ENCODE measurements around the gene C1orf74. TPM values are rescaled to one million over a fixed set of nuclear protein-coding genes. Genes with fewer than 3 reads are reported as not detected.

C1orf74 gene
- total RNA-seq, 1 donor from 2014 or later = 1.6 TPM

DNA sequence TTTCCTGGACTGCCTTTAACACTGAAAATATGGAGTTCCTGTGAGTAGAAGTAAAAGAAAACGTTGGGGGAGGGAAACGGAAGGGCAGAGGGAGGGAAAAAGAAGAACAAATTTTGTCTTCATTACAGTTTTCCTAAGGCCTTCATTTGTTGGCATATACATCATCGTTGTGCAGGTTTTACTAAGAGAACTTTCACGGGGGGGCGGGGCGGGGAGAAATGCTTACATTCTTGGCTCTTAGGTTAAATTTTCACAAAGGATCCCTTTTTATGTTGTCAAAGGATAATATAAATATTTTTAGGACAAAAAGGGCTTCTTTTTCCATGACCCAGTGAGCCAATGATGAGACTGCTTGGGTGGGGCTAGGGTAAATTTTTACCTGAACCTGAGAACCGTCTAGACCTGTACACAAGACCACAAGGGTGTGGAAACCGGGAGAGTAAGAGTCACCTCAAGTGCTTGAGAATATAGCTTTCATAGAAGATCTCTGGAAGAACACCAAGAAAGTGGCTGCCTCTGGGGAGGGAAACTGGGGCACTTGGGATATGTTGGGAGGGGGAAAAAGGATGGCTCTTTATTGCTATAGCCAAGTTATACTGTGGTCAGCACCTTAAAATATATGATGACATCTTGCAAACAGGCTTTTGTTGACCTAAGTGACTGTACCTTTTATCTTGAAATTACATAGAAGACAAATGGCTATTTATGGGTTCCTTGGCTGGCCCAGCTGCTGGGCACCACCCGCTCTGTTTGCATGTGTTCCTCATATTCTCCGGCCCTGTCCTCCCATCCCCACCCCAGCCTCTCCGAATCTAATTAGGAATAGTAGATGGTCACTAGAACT is 41.5 kb upstream of the C1orf74 start:
- H3K27me3 ChIP-seq (ENCODE audit: low read depth) = no peaks in the 10 kb centered on the region
- TF ChIP-seq, protein P1, sequence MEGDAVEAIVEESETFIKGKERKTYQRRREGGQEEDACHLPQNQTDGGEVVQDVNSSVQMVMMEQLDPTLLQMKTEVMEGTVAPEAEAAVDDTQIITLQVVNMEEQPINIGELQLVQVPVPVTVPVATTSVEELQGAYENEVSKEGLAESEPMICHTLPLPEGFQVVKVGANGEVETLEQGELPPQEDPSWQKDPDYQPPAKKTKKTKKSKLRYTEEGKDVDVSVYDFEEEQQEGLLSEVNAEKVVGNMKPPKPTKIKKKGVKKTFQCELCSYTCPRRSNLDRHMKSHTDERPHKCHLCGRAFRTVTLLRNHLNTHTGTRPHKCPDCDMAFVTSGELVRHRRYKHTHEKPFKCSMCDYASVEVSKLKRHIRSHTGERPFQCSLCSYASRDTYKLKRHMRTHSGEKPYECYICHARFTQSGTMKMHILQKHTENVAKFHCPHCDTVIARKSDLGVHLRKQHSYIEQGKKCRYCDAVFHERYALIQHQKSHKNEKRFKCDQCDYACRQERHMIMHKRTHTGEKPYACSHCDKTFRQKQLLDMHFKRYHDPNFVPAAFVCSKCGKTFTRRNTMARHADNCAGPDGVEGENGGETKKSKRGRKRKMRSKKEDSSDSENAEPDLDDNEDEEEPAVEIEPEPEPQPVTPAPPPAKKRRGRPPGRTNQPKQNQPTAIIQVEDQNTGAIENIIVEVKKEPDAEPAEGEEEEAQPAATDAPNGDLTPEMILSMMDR (IDR thresholded peaks at IDR 0.05) = no peak
- no peak for DNase-seq
- no peak overlapping the region for H3K4me3 ChIP-seq
- no peak for ATAC-seq
- H3K4me1 ChIP-seq = peaks cover 11% of the 10 kb centered on the region
- no peaks in the 10 kb centered on the region for H3K9me3 ChIP-seq
- H3K27ac ChIP-seq = no peak overlapping the region
- intact Hi-C loops (cut with DNase I) = no loop called here
- H3K36me3 ChIP-seq = peaks cover 6% of the 10 kb centered on the region

DNA sequence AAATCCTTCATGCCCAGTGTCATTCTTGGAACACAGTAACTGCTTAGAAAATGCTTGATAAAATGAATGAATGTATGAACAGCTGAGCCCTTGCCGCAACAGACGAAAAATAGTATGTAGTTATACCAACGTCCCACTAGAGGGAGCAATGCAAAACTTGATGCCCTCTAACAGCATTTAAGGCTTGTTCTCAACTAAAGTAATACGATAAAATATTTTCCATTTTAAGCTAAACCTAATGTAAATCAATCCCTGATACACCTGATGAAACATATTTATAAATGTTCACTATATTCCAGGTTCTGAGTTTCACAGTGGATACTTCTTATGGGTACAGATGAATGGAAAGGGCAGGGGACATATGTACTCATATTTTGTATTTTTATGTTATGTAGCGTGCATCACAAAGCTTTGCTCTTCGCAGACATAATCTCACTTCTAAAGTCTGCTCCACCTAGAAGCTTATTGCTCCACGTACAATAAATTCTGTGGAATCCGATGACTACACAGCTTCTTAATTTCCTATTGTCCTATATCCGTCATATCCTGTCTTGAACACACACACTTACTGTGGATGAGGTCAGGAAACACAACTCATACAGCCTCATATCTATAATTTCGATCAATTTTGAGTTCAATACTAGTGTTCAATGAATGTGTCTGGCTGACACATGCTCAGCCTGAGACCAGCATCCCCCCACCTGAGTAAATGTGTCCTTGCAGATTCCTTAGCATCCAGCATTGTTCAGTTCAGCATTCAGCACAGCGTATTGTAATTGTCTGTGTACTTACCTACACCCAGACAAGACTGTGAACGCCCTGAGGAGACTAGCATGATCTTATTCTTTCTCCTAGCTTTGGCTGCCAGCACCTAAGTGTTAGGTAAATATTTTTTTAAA is 39.0 kb upstream of the C1orf74 start:
- intact Hi-C loops (cut with DNase I) = no loop called here
- no peak overlapping the region for H3K4me3 ChIP-seq
- ATAC-seq = peak; percentile 58 to 64

DNA sequence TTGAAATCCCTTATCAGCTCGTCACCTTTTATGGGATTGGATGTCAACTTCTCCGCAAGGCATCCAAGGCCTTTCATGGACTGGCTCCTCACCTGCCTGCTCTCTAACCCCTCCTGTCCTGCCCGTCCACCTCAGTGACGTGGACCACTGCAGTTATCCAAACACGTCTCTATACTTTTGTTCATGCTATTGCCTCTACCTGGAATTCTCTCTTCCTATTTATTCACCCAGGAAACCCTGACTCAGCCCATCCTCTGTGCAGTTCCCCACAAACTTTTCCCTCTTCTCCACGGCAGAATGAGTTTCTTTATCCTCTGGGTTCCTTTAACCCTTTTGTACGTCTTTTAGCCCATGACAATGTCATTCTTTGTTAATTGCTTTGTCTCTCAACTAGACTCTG is 38.3 kb upstream of the C1orf74 start:
- intact Hi-C loops (cut with DNase I) = no loop called here

More for the DNA sequence above, 39.0 kb upstream of the C1orf74 start:
- Histone ChIP-seq H3K27me3 (ENCODE audit: low read depth) (peaks cover 7% of the 10 kb centered on the region), H3K4me1 (no peaks in the 10 kb centered on the region), H3K9me3 (no peaks in the 10 kb centered on the region), H3K36me3 (no peaks in the 10 kb centered on the region), H3K27ac (no peak overlapping the region)
- TF ChIP-seq, protein P1 (IDR thresholded peaks at IDR 0.05) = peak; percentile 71
- no peak for DNase-seq

DNA sequence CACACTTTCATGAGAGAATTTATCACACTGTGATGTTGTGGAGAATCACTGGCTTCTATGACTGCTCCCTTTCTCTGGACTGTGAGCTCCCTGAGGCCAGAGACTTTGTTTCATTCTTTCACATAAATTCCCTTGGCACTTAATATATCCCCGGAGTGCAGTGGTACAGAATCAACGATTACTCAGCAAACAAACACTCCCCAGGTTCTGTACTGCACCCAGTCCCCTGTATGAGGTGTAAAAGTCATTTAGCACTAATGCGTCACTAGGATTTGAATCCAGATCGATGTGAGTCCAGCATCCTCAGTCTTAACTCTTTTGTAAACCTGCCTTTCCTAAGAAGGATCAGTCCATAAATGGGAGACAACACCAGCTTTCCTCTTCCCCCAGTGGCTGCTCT is 36.6 kb upstream of the C1orf74 start:
- DNase-seq (no peak), ATAC-seq (no peak)
- intact Hi-C loops (cut with DNase I) = no loop called here
- Histone ChIP-seq H3K4me1 (no peaks in the 10 kb centered on the region), H3K27ac (no peak overlapping the region), H3K9me3 (no peaks in the 10 kb centered on the region), H3K27me3 (ENCODE audit: low read depth) (peaks cover 7% of the 10 kb centered on the region), H3K36me3 (no peaks in the 10 kb centered on the region), H3K4me3 (no peak overlapping the region)
- TF ChIP-seq, protein P1 (IDR thresholded peaks at IDR 0.05) = no peak

More for the DNA sequence above, 38.3 kb upstream of the C1orf74 start:
- Histone ChIP-seq H3K27me3 (ENCODE audit: low read depth) (peaks cover 7% of the 10 kb centered on the region), H3K9me3 (no peaks in the 10 kb centered on the region), H3K4me1 (no peaks in the 10 kb centered on the region), H3K36me3 (no peaks in the 10 kb centered on the region), H3K27ac (no peak overlapping the region), H3K4me3 (no peak overlapping the region)
- DNase-seq = no peak
- TF ChIP-seq, protein P1 (IDR thresholded peaks at IDR 0.05) = no peak
- ATAC-seq = no peak

DNA sequence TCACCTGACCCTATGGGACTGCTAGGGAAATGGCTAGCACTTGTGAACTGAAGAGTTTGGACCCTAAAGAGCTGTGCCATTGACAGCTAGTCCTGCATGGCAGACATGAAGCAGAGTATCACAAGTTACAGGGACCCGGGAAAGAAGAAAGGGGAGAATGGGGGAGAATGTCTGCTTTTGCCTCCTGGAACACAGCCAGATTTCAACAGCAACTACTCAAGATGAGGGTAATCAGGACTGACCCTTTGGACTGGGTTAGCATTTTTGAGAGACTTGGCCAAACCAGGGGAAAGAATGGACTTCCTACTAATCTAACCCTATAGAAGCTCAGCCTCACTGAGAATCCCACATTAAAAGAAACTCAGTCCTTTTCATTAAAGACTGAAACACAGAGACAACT is 34.7 kb upstream of the C1orf74 start:
- Histone ChIP-seq H3K27ac (no peak overlapping the region), H3K27me3 (ENCODE audit: low read depth) (peaks cover 7% of the 10 kb centered on the region), H3K9me3 (no peaks in the 10 kb centered on the region), H3K4me1 (no peaks in the 10 kb centered on the region), H3K4me3 (no peak overlapping the region), H3K36me3 (no peaks in the 10 kb centered on the region)
- TF ChIP-seq, protein P1 (IDR thresholded peaks at IDR 0.05) = no peak
- no peak for DNase-seq
- intact Hi-C loops (cut with DNase I) = no loop called here
- no peak for ATAC-seq
